HG03060 (cell line): ENCODE measurements around the gene TAF11L2.
"Not testable (repeated sequence)": the region's sequence is repeated elsewhere in the genome, so short reads cannot be mapped to it uniquely, and the experiment has no call there.

ENCODE experiments used
- ATAC-seq: cut with Tn5 transposase; IDR thresholded peaks from one replicate; pipeline ENCODE4 v1.9.1; 2021; ENCODE audit warnings: low read depth, moderate number of reproducible peaks; ENCODE audit not compliant: unreplicated experiment

The TAF11L2 gene

GRCh38 chr5:17524935-17525334 lies 26.9 kb downstream of the TAF11L2 start, which contains the start of gene TAF11L5:
TSS of gene TAF11L5 (plus strand) at chr5:17525235.
- ATAC-seq, result not testable (repeated sequence)

GRCh38 chr5:17526504-17526903 lies 28.5 kb downstream of the TAF11L2 start:
- not testable (repeated sequence) for ATAC-seq

- not testable (repeated sequence) for ATAC-seq
These were observed 30.3 kb downstream of the TAF11L2 start, which contains the start of gene TAF11L6 for GRCh38 chr5:17528369-17528768. TSS of gene TAF11L6 (plus strand) at chr5:17528669.
